Gastrocnemius medialis (tissue), 4 donors: ENCODE measurements around the gene ZBTB46. TPM values are rescaled to one million over a fixed set of nuclear protein-coding genes. Genes with fewer than 3 reads are reported as not detected.

Source experiments
- ATAC-seq, 2 donors: fragments of 150-250 bp; one replicate each; pipeline ENCODE4 v1.9.1; 2016
- DNase-seq, 2 donors: peaks; one replicate each; pipeline ENCODE4 v3.0.0-alpha.2; 2019
- H3K27ac ChIP-seq, 4 donors: fragments of 200-600 bp; sonication (generic); 1 replicate in 1 of 4; 2 replicates in 3 of 4; pipeline ENCODE4 v1.5.1; 2016 to 2018; ENCODE audit warnings: mild to moderate bottlenecking in 2 of 4, moderate library complexity in 1 of 4
- H3K27me3 ChIP-seq, 3 donors: fragments of 200-600 bp; sonication (generic) in 2 of 3; 1 replicate in 1 of 3; 2 replicates in 2 of 3; pipeline versions ENCODE4 v1.5.1 to v1.6.0; 2016 to 2019; ENCODE audit warnings: mild to moderate bottlenecking in 1 of 3, moderate library complexity in 1 of 3
- H3K36me3 ChIP-seq, 2 donors: fragments of 200-600 bp; sonication (generic) in 1 of 2; one replicate each; pipeline ENCODE4 v1.5.1; 2017 to 2018
- H3K4me1 ChIP-seq, 2 donors: fragments of 200-600 bp; sonication (generic) in 1 of 2; one replicate each; pipeline ENCODE4 v1.5.1; 2016 to 2017; ENCODE audit warnings: mild to moderate bottlenecking in 2 of 2
- H3K4me3 ChIP-seq, 4 donors: fragments of 200-600 bp; sonication (generic) in 3 of 4; 1 replicate in 1 of 4; 2 replicates in 3 of 4; pipeline ENCODE4 v1.5.1; 2016 to 2019; ENCODE audit warnings: mild to moderate bottlenecking in 2 of 4
- H3K9me3 ChIP-seq, 3 donors: fragments of 200-600 bp; sonication (generic) in 2 of 3; 1 replicate in 1 of 3; 2 replicates in 2 of 3; pipeline ENCODE4 v1.5.1; 2016 to 2019
- POLR2A ChIP-seq, 2 donors: fragments of 450-650 bp; IDR thresholded peaks; one replicate each; pipeline ENCODE4 v1.6.1; 2017; ENCODE audit warnings: antibody characterized with exemption in 2 of 2, mild to moderate bottlenecking in 2 of 2, moderate library complexity in 2 of 2
- in situ Hi-C, 4 donors: fragments of 200-750 bp; cut with MboI; loops; one replicate each; pipeline versions ENCODE4 v1.15.0 to v1.8.0; 2017; ENCODE audit warnings: low sequenced_read_pairs in 4 of 4
- intact Hi-C: fragments of 100-400 bp; cut with DNase I; formaldehyde crosslinking; loops from one replicate; pipeline ENCODE4 v1.15.1; 2023; ENCODE audit warnings: low total_unique reads
- total RNA-seq, 4 donors: library from RNA; depleted of rRNA; stranded (reverse); fragments of >200 nt; gene quantifications; one replicate each; pipeline versions ENCODE4 v1.1.0 to v1.2.3, GENCODE V29; 2016
- TF ChIP-seq, protein P1 (sequence below), 5 experiments: fragments of 450-650 bp in 3 of 5; fragments of 200-600 bp in 2 of 5; sonication (generic) in 2 of 5; IDR thresholded peaks in 4 of 5; conservative IDR thresholded peaks in 1 of 5; 1 replicate in 4 of 5; 2 replicates in 1 of 5; pipeline ENCODE4 v1.5.1; 2016 to 2019; ENCODE audit warnings: antibody characterized with exemption in 5 of 5, mild to moderate bottlenecking in 3 of 5, moderate library complexity in 3 of 5

ZBTB46 gene
- total RNA-seq, 4 donors from 2014 or later: 4.3 to 7.1 (median 5.6) TPM

DNA sequence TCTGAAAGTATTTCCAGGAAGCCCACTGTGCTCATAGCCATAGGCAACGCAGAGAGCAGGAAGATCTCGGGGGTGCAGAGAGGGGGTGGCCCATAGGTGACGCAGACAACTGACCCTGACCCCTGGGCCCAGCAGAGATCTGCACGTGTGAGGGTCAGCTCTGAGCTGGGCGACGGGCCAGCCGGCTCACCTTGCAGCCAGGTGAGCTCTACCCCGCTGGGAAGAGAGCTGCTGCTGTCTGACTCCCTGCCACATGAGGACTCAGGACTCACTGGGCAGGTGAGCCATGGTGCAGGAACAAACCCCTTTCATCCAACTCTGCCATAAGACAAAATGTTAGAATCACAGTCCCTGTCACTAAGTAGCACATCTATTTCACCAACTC is 19.6 kb downstream of the ZBTB46 start:
- no peaks in the 10 kb centered on the region for H3K4me1 ChIP-seq
- intact Hi-C loops: no loop called here
- no peak for ATAC-seq

DNA sequence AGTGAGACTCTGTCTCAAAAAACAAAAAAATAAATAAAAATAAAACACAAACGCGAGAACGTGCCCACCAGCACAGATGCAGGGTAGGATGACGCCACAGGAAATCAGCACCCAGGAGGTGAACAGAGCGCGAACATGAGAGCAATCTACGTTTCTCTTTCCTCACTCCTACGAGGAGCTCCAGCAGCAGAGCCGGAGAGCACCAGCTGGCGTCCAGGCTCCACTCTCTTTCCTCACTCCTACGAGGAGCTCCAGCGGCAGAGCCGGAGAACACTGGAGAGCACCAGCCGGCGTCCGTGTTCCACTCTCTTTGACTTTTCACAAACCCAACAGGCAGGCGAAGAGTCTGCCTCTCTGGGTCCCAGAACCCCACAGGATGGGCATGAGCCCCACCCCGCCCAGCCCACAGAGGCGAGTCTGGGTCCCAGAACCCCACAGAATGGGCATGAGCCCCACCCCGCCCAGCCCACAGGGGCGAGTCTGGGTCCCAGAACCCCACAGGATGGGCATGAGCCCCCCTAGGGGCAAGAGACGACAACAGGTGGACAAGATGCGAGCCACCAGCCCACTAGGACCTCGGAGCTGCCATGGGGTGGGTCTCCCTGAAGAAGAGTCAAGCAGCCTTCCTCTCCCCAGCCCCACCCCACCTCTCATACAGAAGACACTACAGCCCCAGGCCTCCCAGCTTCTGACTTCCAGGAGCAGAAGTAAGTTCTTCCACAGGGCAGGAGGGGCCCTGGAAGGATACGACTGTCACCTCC is 20.2 kb downstream of the ZBTB46 start:
- H3K4me3 ChIP-seq: no peak overlapping the region
- H3K9me3 ChIP-seq: no peaks in the 10 kb centered on the region
- no peaks in the 10 kb centered on the region for H3K27me3 ChIP-seq
- TF ChIP-seq, protein P1, sequence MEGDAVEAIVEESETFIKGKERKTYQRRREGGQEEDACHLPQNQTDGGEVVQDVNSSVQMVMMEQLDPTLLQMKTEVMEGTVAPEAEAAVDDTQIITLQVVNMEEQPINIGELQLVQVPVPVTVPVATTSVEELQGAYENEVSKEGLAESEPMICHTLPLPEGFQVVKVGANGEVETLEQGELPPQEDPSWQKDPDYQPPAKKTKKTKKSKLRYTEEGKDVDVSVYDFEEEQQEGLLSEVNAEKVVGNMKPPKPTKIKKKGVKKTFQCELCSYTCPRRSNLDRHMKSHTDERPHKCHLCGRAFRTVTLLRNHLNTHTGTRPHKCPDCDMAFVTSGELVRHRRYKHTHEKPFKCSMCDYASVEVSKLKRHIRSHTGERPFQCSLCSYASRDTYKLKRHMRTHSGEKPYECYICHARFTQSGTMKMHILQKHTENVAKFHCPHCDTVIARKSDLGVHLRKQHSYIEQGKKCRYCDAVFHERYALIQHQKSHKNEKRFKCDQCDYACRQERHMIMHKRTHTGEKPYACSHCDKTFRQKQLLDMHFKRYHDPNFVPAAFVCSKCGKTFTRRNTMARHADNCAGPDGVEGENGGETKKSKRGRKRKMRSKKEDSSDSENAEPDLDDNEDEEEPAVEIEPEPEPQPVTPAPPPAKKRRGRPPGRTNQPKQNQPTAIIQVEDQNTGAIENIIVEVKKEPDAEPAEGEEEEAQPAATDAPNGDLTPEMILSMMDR (IDR thresholded peaks at IDR 0.05 in 4 of 5, conservative IDR thresholded peaks at IDR 0.05 in 1 of 5): no peak
- TF ChIP-seq POLR2A (IDR thresholded peaks at IDR 0.05): no peak
- no peak for DNase-seq
- no peaks in the 10 kb centered on the region for H3K4me1 ChIP-seq
- no peak for ATAC-seq
- in situ Hi-C loops (no loop called here), intact Hi-C loops (no loop called here)
- H3K36me3 ChIP-seq: no peaks in the 10 kb centered on the region
- H3K27ac ChIP-seq: peak overlapping the region in 3 of 4 donors; percentile 5 to 29 (median 18)

More for the DNA sequence above, 19.6 kb downstream of the ZBTB46 start:
- Histone ChIP-seq H3K4me3 (no peak overlapping the region), H3K9me3 (no peaks in the 10 kb centered on the region), H3K36me3 (no peaks in the 10 kb centered on the region), H3K27ac (peak overlapping the region in 3 of 4 donors; percentile 5 to 29 (median 18)), H3K27me3 (no peaks in the 10 kb centered on the region)
- TF ChIP-seq, protein P1 (IDR thresholded peaks at IDR 0.05 in 4 of 5, conservative IDR thresholded peaks at IDR 0.05 in 1 of 5): no peak
- no peak for TF ChIP-seq POLR2A (IDR thresholded peaks at IDR 0.05)
- in situ Hi-C loops: no loop called here
- DNase-seq: no peak

DNA sequence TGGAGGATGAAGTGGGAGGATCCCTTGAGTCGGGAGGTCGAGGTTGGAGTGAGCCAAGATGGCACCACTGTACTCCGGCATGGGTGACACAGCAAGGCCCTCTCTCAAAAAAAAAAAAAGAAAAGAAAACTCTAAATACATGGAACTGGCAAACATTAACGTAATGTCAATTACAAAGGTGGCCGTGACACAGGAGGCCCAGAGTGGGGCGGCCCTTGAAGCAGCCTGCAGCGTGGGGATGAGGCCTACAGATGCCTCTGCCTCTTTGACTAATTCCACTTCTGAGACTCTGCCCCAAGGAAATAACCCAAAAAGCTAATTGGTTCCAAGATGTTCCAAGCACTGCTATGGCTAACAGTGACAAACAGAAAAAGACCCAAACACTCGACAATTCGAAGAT is 21.2 kb downstream of the ZBTB46 start:
- in situ Hi-C loops: no loop called here
- H3K27me3 ChIP-seq: no peaks in the 10 kb centered on the region
- no peak for TF ChIP-seq POLR2A (IDR thresholded peaks at IDR 0.05)
- TF ChIP-seq, protein P1 (IDR thresholded peaks at IDR 0.05 in 4 of 5, conservative IDR thresholded peaks at IDR 0.05 in 1 of 5): no peak
- no peaks in the 10 kb centered on the region for H3K4me1 ChIP-seq
- intact Hi-C loops: no loop called here
- no peak for DNase-seq
- H3K27ac ChIP-seq: peak overlapping the region in 1 of 4 donors; percentile 3
- no peaks in the 10 kb centered on the region for H3K9me3 ChIP-seq
- no peak for ATAC-seq
- H3K4me3 ChIP-seq: no peak overlapping the region
- H3K36me3 ChIP-seq: no peaks in the 10 kb centered on the region

DNA sequence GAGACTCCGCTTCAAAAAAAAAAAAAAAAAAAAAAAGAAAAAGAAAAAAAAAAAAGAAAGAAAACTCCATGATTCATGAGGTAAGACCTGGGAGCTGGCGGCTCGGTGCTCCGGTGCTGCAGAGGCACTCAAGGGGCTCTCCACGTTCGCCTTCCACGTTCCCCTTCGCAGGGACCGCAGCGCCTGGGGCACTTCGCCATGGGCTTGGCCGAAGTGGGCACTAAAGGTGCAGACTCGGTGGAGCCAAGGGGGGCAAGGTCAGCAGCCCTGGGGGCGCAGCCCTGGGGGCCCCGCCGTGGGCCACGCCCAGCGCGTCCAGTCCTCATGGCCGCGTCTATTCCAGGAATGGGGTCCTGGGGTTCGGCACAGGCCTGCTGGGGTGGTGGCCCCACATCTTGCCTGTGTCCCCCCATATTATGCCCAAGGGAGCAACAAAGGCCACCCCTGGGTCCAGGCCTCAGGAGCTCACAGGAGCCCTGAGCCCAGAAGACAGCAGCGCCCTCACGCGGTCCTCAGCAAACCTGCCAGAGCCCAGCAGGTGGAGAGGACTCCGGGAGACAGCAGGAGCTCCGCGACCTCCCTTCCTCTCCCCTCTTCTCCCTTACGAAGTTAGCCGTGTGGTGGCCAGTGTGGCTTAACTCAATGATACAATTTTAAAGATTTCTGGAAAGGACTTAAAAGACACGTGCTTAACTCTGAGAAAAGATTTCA is 21.9 kb downstream of the ZBTB46 start:
- Histone ChIP-seq H3K4me1 (no peaks in the 10 kb centered on the region), H3K36me3 (no peaks in the 10 kb centered on the region), H3K9me3 (no peaks in the 10 kb centered on the region), H3K4me3 (no peak overlapping the region), H3K27ac (no peak overlapping the region), H3K27me3 (no peaks in the 10 kb centered on the region)
- TF ChIP-seq, protein P1 (IDR thresholded peaks at IDR 0.05 in 4 of 5, conservative IDR thresholded peaks at IDR 0.05 in 1 of 5): no peak
- TF ChIP-seq POLR2A (IDR thresholded peaks at IDR 0.05): no peak
- in situ Hi-C loops (no loop called here), intact Hi-C loops (no loop called here)
- ATAC-seq (no peak), DNase-seq (no peak)
